HG02763 (cell line): Measurements from ENCODE around the gene BBS9.

Experiments
- ATAC-seq: cut with Tn5 transposase; IDR thresholded peaks from one replicate; pipeline ENCODE4 v1.9.1; 2021; ENCODE audit warnings: mild to moderate bottlenecking, moderate library complexity; ENCODE audit not compliant: unreplicated experiment

Gene BBS9

GRCh38 chr7:33634606-33635005, 505.2 kb downstream of the BBS9 start:
- no peak for ATAC-seq

- no peak for ATAC-seq
Measured at GRCh38 chr7:33636359-33636758, 507.0 kb downstream of the BBS9 start.

- ATAC-seq: no peak
Measured at GRCh38 chr7:33639552-33640197, 510.3 kb downstream of the BBS9 start.

GRCh38 chr7:33640741-33641140, 511.4 kb downstream of the BBS9 start:
- ATAC-seq: no peak

- no peak for ATAC-seq
Measured at GRCh38 chr7:33642312-33642711, 512.9 kb downstream of the BBS9 start.

- ATAC-seq: no peak
Measured at GRCh38 chr7:33643530-33643929, 514.2 kb downstream of the BBS9 start.

GRCh38 chr7:33644489-33644888, 515.1 kb downstream of the BBS9 start:
- no peak for ATAC-seq

- ATAC-seq: no peak
Measured at GRCh38 chr7:33645104-33645503, 515.7 kb downstream of the BBS9 start.

- ATAC-seq: no peak
Measured at GRCh38 chr7:33646166-33646565, 516.8 kb downstream of the BBS9 start.

GRCh38 chr7:33646891-33647391, 517.6 kb downstream of the BBS9 start:
- no peak for ATAC-seq

GRCh38 chr7:33649476-33650441, 520.4 kb downstream of the BBS9 start:
- no peak for ATAC-seq

GRCh38 chr7:33650828-33651227, 521.5 kb downstream of the BBS9 start:
- no peak for ATAC-seq

- no peak for ATAC-seq
Measured at GRCh38 chr7:33651998-33652515, 522.7 kb downstream of the BBS9 start.

GRCh38 chr7:33654676-33655075, 525.3 kb downstream of the BBS9 start:
- ATAC-seq: no peak
